ENCODE results near the gene TLX2. TPM values are rescaled to one million over a fixed set of nuclear protein-coding genes. Genes with fewer than 3 reads are reported as not detected.

Gene TLX2
- total and polyA plus RNA-seq, 4 donors = not detected

GRCh38 chr2:74503506-74504475 is 10.5 kb upstream of the TLX2 start:
- Histone ChIP-seq H3K4me3 (ENCODE audit: low read depth in 1 of 3, low read length in 3 of 3) (peak overlapping the region; percentile 76 to 97 (median 89)), H3K4me1 (ENCODE audit: control insufficient read depth in 4 of 4, insufficient read depth in 4 of 4, low read length in 3 of 4) (peaks cover 20 to 75% (median 61%) of the 10 kb centered on the region in 4 donors), H3K36me3 (ENCODE audit: control insufficient read depth in 4 of 4, insufficient read depth in 3 of 4, low read depth in 1 of 4, low read length in 3 of 4) (peaks cover 0 to 6% (median 4%) of the 10 kb centered on the region in 4 donors), H3K27me3 (ENCODE audit: control insufficient read depth in 4 of 4, insufficient read depth in 4 of 4, low read length in 3 of 4) (no peaks in the 10 kb centered on the region), H3K9ac (ENCODE audit: low read depth in 1 of 2, low read length in 2 of 2) (peak overlapping the region; percentile 69 to 71), H3K9me3 (ENCODE audit: control insufficient read depth in 4 of 4, low read length in 3 of 4) (no peaks in the 10 kb centered on the region), H3K27ac (ENCODE audit: low read depth in 1 of 2, low read length in 2 of 2) (peak overlapping the region; percentile 87 to 93)
- TF ChIP-seq ZBTB33 (IDR thresholded peaks at IDR 0.05) (no peak), NR2F2 (IDR thresholded peaks at IDR 0.05) (no peak), RAD21 (IDR thresholded peaks at IDR 0.05) (no peak), CTCF (IDR thresholded peaks at IDR 0.05; ENCODE audit: low read depth, low read length, missing input control) (no peak), YY1 (IDR thresholded peaks at IDR 0.05) (peak; percentile 54), MAX (IDR thresholded peaks at IDR 0.05) (no peak), RXRA (IDR thresholded peaks at IDR 0.05) (no peak)
- 25% methylated on average over 45 of the region's 45 CpGs for WGBS
- no peak for DNase-seq (ENCODE audit: low spot score)

- DNase-seq (ENCODE audit: low spot score) = no peak
- Histone ChIP-seq H3K9ac (ENCODE audit: low read depth in 1 of 2, low read length in 2 of 2) (no peak overlapping the region), H3K27me3 (ENCODE audit: control insufficient read depth in 4 of 4, insufficient read depth in 4 of 4, low read length in 3 of 4) (no peaks in the 10 kb centered on the region), H3K4me3 (ENCODE audit: low read depth in 1 of 3, low read length in 3 of 3) (peak overlapping the region in 2 of 3 donors; percentile 76 to 97), H3K9me3 (ENCODE audit: control insufficient read depth in 4 of 4, low read length in 3 of 4) (no peaks in the 10 kb centered on the region), H3K27ac (ENCODE audit: low read depth in 1 of 2, low read length in 2 of 2) (no peak overlapping the region), H3K4me1 (ENCODE audit: control insufficient read depth in 4 of 4, insufficient read depth in 4 of 4, low read length in 3 of 4) (peaks cover 16 to 70% (median 56%) of the 10 kb centered on the region in 4 donors), H3K36me3 (ENCODE audit: control insufficient read depth in 4 of 4, insufficient read depth in 3 of 4, low read depth in 1 of 4, low read length in 3 of 4) (peaks cover 0 to 6% (median 4%) of the 10 kb centered on the region in 4 donors)
- WGBS = 88% methylated on average over 3 of the region's 3 CpGs
- TF ChIP-seq YY1 (IDR thresholded peaks at IDR 0.05) (no peak), RXRA (IDR thresholded peaks at IDR 0.05) (no peak), FOXA1 (IDR thresholded peaks at IDR 0.05) (no peak), EGR1 (IDR thresholded peaks at IDR 0.05; ENCODE audit: low read depth in 2 of 2) (no peak), GABPA (IDR thresholded peaks at IDR 0.05 in 1 of 2, conservative IDR thresholded peaks at IDR 0.05 in 1 of 2) (no peak), REST (IDR thresholded peaks at IDR 0.05) (no peak), TAF1 (conservative IDR thresholded peaks at IDR 0.05) (no peak), HNF4A (conservative IDR thresholded peaks at IDR 0.05) (no peak), ATF3 (IDR thresholded peaks at IDR 0.05) (no peak), FOXA2 (IDR thresholded peaks at IDR 0.05) (no peak), JUND (IDR thresholded peaks at IDR 0.05) (no peak), CTCF (IDR thresholded peaks at IDR 0.05; ENCODE audit: low read depth, low read length, missing input control) (no peak), ZBTB33 (IDR thresholded peaks at IDR 0.05) (no peak), RAD21 (IDR thresholded peaks at IDR 0.05) (no peak), MAX (IDR thresholded peaks at IDR 0.05) (no peak), NR2F2 (IDR thresholded peaks at IDR 0.05) (no peak), SP1 (IDR thresholded peaks at IDR 0.05) (no peak)
Observed at GRCh38 chr2:74504591-74504990, 9.7 kb upstream of the TLX2 start.

Measured in liver (tissue), 9 donors.